Hypothalamus (tissue), 51 donors: ENCODE data around the gene UBE3D.

ENCODE experiments used
- DNase-seq, 51 donors: peaks; one replicate each; lab custom pipeline; 2025; lab: John Stamatoyannopoulos, UW

UBE3D gene, protein sequence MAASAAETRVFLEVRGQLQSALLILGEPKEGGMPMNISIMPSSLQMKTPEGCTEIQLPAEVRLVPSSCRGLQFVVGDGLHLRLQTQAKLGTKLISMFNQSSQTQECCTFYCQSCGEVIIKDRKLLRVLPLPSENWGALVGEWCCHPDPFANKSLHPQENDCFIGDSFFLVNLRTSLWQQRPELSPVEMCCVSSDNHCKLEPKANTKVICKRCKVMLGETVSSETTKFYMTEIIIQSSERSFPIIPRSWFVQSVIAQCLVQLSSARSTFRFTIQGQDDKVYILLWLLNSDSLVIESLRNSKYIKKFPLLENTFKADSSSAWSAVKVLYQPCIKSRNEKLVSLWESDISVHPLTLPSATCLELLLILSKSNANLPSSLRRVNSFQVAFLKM

DNA sequence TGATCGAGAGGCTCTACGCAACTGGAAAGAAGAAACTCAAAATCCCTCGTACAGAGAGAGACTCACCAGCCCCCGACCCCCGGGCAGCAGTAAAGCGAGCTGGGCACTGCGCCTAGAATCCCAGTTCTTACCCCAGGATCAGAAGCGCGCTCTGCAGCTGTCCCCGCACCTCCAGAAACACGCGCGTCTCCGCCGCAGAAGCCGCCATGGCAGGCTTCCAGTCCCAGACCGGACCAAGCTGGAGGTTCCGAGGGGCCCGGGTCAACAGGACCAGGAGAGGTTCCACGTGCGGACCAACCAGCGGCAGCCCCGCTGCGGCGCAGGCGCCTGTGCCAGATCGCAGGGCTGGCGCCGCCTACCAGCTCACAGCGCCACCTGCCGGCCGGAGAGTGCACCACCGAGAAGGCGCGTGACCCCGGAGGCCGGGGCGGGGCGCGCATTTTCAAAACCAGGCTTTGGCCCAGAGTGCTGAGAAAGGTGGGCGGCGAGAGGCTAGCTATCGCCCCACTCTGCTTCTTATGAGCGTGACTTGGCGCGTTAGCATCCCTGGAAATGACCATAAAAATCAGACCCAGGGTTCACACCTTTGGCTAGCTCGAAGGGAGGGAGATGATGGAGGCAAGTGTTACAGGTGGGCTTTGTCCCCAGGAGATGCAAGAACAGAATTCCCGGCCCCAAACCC is at the start of gene UBE3D:
Gene UBE3D, minus strand, starts transcription at position 331 of the 682 bp plus-strand sequence. Its CDS starts 123 bp downstream, at position 208.
- peak; percentile 59 to 96 (median 81) for DNase-seq

DNA sequence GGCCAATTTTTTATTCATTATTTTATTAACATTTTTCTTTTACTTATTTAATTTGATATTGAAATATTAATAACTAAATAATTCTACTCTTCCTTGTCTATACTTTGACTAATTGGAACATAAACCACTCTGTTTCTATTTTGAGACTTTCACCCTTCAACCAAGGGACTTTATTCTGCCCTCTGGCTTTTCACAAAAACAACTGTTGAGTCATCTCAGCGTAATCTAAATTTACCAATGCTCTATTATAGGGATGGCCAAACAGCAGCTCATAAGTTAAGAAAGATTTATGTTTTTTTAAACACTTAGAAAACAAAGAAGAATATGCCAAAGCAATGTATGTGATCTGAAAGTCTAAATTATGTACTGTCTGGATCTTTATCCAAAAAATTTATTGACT is 48.5 kb upstream of the UBE3D start:
- DNase-seq, result no peak

DNA sequence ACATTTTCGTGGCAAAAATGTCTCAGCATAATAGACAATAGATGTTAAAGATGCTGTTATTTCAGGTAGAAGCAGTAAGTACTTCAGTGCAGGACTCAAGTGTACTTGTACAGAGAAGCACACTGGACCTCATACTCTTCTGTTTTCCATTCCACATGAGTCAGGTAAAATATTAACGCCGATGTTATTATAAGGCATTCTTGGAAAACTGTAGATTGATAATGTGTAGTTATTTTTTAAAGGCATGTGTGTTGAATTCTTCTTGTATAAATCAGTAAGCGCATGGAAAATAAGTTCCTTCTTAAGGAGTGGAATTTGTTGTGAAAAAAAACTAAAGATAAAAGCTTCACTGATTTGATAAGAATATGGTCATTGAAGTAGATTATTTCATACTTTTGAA is 47.6 kb upstream of the UBE3D start:
- DNase-seq, result no peak

DNA sequence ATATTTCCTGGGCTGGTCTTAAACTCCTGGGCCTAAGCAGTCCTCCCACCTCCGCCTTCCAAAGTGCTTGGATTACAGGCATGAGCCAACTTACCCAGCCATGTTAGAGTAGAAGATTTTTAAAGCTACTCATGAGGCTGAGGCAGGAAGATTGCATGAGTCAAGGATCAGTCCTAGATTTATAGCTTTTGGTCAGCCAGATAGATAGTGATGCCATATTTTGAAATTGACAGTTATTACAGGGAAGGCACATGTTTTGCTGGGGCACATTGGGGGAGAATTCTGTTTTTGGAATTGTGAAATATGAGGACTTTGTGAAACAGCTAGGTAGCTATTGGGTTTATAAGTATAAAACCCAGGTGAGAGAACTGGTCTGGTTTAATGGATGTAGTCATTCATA is 42.7 kb upstream of the UBE3D start:
- DNase-seq, result no peak

DNA sequence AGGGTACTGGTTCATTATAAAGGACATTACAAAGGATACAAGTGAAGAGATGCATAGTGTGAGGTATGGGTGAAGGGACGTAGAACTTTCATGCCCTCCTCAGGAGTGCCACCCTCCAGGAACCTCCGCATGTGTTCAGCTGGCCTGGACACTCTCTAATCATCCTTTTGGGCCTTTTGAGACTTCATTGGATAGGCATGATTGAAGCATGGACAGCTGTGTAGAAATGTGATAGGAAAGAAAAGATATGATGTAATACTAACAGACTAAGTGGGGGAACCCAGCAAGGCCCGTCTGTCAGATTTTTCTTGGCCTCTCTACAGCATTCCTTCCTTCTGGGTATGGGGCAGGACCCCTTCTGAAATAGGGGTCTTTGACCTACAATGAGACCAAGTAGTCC is 32.9 kb upstream of the UBE3D start:
- DNase-seq, result no peak

DNA sequence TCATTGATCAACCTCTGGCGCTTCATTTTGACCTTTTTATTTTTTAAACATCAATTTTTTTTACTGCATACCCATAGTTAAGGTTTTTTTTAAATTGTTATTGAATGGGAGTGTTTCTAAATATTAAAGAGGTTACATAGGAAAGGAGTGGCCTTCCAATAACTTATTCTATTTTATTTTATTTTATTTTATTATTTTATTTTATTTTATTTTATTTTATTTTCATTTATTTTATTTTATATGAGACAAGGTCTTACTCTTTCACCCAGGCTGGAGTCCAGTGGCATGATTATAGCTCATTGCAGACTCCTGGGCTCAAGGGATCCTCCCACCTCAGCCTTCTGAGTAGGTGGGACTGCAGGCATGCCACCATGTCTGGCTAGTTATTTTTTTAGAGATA is 32.0 kb upstream of the UBE3D start:
- no peak for DNase-seq

DNA sequence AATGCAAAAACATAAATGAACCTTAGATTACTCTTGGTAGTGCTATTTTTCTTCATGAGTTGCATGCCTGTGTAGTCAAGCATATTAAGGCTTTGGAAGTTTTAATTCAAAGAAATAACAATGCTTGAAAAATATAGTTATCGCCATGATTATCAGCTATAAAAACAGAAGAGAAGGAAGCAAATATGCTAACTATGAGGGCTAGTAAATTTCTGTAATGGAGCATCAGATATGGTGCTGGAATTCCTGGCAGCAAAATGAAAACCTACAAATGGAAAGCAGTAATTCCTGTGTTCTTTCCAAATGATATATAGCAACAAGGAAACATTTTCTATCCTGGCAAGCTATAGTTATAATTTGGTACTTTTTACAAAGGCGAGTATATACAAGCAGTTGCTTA is 31.6 kb upstream of the UBE3D start:
- no peak for DNase-seq

DNA sequence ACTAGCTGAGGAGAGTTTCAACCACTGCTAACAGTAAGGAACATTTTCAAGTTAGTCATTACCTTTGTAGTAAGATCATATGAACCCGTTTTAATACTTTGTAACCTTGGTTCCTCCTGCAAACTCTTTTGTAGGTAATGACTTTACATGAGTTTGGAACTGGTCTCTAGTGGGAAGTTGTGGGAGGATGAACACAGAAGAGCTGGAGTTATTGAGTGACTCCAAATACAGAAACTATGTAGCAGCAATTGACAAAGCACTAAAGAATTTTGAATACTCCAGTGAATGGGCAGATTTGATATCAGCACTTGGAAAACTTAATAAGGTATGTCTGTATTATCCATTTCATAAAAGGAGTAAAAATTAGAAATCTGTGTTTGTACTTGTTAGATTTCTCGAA is 31.1 kb upstream of the UBE3D start:
- DNase-seq, result no peak

DNA sequence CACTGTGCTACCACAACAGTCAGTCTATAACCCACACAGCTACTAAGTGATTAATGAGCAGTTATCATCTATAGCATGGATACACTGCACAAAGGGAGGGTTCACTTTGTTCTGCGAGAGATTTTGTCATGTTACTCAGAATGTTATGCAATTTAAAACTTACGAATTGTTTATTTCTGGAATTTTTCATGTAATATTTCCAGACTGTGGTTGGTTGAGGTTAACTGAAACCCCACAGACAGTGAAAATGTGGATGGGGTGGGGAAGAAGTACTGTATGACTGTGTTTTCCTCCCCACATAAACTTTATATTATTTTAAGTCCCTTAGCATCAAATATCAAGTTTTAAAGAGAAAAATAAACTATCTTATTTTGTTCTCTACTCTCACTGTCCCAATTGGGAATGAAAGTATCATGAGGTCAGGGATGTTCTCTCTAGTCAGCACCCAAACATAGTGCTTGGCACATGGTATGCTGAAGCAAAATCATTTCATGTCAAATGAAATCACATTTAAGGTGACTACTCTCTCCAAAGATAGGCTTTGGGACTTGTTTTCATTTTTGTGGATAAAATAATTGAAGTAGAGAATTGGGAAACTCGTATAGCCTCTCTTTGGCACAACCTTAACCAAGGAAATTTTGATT is 27.2 kb upstream of the UBE3D start:
- DNase-seq, result no peak

DNA sequence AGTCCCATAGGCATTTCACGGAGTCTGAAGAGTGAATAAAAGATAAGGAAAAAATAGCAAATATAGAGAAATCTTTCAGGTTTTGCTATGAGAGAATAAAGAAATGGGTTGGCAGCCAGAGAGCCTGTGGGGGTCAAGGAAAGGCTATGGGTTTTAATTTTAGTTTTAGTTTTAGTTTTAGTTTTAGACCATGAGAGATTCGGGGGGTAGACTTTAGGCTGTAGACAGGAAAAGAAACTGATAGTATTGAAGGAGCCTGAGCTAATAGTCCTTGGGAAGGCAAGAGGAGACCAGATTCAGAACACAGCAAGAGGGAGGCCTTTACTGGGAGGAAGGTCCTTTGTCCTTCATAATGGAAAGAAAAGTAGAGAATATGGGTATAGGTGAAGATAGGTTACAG is 21.1 kb upstream of the UBE3D start:
- DNase-seq, result no peak

DNA sequence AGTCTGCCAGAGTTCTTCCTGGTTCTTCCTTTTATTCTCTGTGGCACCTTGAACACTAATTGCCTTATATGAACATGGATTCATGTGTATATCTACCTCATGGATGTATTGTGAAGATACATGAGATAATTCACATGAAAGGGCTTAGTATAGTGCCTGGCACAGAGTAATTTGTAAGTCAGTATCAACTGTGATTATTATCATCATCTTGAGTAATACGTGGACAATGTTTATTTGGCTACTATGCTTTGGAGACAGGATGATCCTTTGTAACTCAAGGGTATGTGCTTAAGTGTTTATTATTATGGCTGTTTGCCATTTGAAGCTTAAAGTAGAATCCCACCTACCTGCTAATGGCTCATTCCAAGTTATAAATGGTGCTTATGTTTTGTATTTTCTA is 17.8 kb upstream of the UBE3D start:
- DNase-seq, result no peak

DNA sequence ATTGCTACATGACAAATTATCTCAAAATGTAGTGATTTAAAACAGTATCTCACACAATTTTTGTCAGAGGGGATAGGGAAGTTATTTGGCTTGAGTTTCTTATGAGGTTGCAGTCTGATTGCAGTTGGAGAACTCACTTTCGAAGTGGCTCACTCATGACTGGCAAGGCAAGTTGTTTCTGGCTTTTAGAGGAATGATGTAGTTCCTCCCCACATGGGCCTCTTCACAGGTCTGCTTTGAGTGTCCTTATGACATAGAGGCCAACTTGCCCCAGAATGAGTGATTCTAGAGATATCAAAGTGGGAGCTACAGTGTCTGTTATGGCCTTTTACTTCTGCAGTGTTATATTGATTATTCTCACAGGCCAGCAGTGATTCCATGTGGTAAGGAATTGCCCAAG is 8.0 kb upstream of the UBE3D start:
- DNase-seq, result no peak

DNA sequence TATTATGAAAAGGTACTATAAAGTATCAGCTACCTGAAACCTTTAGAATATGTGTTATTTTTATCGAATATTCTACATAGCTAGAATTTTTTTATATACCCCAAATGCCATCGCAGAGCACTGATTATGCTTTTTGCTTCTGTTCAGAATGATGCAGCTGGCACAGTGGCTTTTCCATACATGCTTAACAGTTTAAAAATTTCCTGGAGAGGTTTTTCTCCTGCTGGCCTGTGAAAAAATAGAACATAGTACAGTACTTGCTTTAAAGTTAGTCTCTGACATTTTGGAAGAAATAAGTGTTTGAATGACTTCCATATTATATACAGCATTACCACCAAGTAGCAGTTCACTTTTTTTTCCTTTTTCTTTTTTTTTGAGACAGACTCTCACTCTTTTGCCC is 7.1 kb upstream of the UBE3D start:
- no peak for DNase-seq

DNA sequence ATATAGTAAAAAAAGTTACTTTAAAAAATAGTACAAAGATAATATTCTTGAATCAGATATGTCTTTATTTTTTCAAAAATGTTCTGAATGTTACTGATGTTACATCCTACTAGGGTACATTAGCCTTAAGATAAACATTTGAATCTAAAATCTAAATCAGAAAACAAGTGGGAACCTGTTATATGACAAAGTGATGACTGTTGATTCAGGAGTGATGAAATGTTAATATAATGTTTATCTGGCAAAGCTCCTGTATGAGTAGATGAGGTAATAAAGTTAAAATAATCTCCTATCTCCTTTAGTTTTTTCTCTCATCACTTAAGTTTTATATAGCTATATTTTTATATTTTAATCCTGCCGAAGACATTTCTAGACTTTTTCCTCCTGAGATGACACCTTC is 6.1 kb upstream of the UBE3D start:
- DNase-seq, result no peak

DNA sequence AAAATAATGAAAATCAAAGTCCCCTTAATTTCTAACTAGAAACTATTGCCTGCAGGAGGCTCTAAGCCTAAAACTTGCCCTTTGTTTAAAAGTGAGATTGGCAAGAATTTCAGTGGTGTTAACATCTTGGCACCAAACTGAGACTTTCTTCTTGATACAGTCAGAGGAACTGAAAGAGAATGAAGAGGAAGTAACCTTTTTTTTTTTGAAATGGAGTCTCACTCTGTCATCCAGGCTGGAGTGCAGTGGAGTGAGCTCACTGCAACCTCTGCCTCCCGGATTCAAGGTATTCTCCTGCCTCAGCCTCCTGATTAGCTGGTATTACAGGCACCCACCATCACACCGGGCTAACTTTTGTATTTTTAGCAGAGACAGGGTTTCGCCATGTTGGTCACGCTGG is 5.4 kb upstream of the UBE3D start:
- DNase-seq, result no peak

DNA sequence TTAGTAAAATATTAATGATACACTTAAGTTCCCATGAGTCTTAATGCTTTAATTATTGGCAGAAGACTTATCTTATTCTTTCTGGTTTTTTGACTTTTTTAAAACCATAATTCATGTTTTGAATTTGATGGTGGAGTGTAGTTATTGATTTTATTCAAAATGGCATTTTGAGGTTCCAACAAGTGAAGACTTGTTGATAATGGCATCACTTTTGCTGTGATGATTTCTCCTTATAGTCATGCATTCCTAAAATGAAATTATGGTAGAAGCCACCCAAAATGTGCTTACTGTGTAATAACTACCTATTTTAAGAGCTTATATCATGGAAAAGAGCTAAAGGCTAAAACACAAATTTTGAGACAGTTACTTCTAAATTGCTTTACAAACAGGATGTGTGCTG is 4.0 kb upstream of the UBE3D start:
- DNase-seq, result no peak

DNA sequence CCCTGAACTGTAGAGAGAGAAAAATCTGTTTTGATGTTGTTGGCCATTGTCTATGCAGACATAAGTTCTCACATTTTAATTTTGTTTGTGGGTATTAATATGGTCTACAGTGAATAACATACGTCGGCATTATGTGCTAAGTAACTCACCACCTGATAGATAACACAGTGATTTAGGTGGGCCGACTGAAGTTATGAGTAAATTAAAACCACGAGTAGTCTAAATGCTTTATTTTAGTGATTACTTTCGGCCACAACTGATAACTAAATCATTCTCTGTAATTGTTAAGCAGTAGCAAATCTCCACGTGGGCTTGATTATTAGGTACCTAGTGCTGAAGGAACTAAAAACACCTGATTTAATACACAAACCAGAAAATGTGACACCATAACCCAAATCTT is 3.0 kb upstream of the UBE3D start:
- no peak for DNase-seq

DNA sequence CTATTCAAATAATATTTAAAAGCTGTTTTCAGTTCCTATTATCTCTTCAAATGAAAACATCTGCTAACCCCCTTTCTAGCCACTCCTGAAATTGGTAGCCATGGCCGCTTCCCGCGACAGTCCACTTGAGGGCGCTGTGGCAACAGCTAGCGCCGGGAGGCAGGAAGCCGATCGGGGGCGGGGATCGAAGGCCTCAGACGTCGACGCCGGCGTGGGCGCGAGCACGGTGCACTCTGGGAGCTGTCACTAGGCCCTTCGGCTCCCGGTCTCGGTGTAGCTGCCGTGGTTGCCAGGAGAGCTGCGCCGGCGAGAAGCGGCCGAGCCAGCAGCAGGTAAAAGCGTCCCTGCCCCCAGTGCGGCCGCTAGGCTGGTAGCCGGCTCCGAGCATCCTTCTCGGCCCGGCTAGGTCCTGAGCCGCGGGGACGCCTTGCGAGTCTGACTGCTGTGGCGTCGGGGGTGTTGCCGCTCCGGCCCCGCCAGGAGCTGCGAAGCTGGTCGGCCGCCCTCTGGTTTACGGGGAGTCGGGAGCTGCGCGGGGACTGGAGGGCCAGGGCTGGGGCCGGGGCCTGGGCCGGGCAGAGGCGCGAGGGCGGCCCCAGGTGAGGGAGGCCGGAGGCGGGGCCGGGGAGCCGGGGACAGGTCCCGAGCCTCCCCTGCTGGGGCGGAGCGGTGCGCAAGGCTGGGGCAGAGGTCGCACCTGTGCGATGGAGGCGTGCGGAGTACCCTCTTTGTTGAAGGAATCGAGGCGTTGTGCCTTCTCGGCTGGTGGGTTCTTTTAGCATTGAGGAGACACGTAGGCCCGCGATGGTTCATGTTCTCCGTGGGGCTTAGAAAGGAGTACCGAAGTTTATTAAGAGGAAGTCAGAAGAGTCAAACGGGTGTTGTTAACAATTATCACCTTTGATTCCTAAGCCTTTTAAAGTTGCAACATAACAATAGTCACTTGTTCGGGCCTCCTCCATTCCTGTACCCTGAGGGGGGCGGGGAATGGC is 2.1 kb upstream of the UBE3D start, which contains the start of gene DOP1A:
Gene DOP1A, plus strand, starts transcription at position 224 of the 992 bp plus-strand sequence. CDS start 29,307 bp downstream, outside the sequence.
- peak; percentile 27 to 96 (median 89) for DNase-seq

DNA sequence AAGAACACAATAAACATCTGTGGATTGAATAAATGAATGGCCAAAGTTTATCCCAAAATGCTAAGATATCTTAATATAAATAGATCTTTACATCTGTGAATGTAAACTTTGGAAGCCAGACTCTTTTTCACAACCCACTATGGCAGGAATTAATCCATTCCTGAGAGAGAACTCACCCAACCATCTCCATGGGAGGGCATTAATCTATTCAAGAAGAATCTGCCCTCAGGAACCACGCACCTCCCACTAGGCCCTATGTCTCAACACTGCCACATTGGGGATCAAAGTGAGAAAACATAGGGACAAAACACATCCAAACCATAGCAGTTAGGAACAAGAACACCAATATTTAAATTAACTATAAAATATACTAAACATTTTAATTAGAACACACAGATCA is 3.4 kb downstream of the UBE3D start:
- DNase-seq, result no peak

DNA sequence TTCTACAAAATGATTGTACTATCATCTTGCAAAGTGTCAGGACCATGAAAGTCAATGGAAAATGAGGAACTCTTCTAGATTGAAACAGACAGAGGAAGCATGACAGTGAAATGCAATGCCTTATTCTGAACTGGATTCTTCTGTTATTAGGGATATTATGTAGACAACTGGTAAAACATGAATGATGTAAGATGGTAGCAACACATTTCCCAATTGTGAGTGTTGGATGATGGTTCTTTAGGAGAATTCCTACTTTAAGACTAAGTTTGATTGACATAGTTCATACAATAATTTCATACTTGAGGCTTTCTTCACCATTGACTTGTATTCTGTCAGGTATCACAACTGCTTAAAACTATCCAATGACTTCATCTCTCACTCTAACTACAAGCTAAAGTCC is 4.5 kb downstream of the UBE3D start:
- no peak for DNase-seq
